ENCODE measurements around the gene GAB2.

DNA sequence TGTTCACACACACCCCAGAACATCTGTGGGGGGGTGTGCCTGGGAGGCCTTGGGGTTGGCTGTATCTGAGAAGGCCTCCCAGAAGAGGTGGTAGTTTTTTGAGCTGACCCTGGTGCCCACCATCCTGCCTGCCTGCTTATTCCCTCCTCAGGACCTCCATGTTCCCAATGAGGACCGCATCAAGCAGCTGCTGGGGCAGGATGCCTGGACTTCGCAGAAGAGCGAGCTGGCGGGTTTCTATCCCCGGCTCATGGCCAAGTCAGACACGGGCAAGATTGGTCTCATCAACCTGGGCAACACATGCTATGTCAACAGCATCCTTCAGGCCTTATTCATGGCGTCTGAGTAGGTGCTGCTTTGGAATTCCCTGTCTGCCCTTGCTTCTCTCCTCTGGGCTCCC lies 211.9 kb downstream of the GAB2 start:
- TF ChIP-seq, protein P1, sequence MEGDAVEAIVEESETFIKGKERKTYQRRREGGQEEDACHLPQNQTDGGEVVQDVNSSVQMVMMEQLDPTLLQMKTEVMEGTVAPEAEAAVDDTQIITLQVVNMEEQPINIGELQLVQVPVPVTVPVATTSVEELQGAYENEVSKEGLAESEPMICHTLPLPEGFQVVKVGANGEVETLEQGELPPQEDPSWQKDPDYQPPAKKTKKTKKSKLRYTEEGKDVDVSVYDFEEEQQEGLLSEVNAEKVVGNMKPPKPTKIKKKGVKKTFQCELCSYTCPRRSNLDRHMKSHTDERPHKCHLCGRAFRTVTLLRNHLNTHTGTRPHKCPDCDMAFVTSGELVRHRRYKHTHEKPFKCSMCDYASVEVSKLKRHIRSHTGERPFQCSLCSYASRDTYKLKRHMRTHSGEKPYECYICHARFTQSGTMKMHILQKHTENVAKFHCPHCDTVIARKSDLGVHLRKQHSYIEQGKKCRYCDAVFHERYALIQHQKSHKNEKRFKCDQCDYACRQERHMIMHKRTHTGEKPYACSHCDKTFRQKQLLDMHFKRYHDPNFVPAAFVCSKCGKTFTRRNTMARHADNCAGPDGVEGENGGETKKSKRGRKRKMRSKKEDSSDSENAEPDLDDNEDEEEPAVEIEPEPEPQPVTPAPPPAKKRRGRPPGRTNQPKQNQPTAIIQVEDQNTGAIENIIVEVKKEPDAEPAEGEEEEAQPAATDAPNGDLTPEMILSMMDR (conservative IDR thresholded peaks at IDR 0.05), result no peak
- TF ChIP-seq ZFX (IDR thresholded peaks at IDR 0.05), result no peak
